HG03457 (cell line): ENCODE results near the gene AFAP1L2.

Experiments
- ATAC-seq: cut with Tn5 transposase; IDR thresholded peaks from one replicate; pipeline ENCODE4 v1.9.1; 2021; ENCODE audit warnings: moderate number of reproducible peaks; ENCODE audit not compliant: unreplicated experiment

AFAP1L2 gene

GRCh38 chr10:114276066-114276465, 128.2 kb downstream of the AFAP1L2 start:
- ATAC-seq, result no peak

DNA sequence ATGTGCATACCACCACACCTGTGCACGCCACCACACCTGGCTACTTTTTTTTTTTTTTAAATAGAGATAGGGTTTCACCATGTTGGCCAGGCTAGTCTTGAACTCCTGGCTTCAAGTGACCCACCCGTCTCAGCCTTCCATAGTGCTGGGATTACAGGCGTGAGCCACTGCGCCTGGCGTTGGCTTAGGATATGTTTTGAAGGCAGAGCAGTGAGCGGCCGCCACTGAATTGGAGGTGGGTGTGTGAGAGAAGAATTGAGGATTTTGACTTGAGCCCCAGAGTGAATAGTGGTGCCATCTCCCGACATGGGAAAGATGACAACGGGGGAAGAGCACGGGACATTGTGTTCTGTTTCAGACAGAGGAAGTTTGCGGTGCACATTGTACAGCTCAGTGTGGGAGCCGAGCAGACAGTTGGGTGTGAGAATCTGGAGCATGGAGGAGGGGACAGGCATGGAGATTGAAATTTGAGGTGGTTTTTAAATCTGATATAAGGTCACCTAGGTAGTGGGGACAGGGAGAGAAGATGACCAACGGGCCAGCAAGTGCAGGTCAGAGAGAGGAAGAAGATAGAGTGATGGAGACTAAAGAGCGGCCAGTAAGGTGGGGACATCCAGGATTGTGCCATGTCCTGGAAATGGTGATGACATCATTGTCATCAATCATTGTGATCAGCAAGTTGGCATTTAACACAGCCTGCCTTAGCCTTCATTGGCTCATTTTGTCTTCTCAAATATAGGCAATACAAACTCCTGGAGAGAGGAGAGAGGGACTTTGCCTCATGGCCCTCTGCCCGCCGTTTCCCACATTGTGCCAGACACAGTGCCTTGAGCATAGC, 129.5 kb downstream of the AFAP1L2 start:
- no peak for ATAC-seq

DNA sequence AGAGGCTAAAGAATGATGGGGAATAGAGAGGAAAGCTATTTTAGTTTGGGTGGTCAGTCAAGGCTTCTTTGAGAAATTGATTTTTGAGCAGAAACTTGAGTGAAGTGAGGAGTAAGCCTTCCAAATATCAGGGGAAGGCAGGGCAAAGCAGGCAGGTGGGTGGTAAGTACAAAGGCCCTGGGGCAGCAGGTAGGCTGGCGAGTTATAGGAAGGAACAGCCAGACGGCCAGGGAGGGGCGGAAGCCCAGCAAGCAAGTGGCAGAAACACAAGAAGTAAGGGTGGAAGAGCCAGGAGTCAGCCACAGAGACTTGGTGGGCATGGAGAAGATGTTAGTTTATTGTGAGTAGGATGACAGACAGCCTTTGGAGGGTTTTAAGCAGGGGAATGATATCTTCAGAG, 130.4 kb downstream of the AFAP1L2 start:
- no peak for ATAC-seq

DNA sequence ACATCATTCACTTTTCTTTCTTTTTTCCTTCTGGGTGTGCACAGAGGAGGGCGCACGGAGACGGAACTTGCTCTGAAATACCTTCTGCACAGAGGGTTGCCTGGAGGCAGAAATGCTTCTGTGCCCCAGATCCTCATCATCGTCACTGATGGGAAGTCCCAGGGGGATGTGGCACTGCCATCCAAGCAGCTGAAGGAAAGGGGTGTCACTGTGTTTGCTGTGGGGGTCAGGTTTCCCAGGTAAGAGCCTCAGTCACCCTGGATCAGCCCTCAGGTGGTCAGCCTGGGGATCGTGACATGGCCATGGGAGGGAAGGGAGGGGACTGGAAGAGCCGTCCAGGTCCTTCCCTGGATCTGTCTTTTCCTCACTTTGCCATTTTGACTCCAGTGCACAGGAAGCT, 131.6 kb downstream of the AFAP1L2 start:
- ATAC-seq, result no peak

- no peak for ATAC-seq
Observed at GRCh38 chr10:114271779-114272167, 132.5 kb downstream of the AFAP1L2 start.

- no peak for ATAC-seq
Observed at GRCh38 chr10:114271075-114271778, 133.1 kb downstream of the AFAP1L2 start.

- ATAC-seq, result no peak
Observed at GRCh38 chr10:114266521-114266920, 137.8 kb downstream of the AFAP1L2 start.

DNA sequence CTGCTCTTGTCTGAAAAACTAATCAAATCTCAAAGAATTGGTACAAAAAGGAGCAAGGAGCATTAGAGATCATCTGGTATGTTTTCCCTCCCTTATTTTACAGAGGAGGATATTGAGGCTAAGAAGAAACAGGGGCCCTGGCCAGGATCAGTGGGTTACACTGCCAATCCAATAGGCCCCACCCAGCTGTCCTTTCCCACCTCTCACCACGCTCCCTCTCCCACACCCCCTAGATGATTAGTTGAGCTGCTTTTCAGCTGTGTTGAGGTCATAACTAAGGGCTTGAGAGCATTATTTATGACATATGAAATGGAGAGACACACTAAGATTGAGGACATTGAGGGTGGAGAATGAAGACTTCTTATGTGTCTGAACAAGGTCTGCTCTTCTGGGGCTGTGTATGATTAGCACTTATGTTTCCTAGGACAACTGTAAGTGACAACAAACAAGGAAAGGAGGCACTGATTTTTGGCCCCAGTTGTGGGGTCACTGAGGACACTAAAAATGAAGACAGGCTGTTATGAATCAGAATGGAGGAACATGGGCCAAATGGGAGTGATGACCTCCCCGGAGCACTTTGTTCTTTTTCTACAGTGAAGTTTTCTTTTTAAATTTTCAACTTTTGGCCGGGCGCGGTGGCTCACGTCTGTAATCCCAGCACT, 138.8 kb downstream of the AFAP1L2 start:
- no peak for ATAC-seq

GRCh38 chr10:114262496-114262895, 141.8 kb downstream of the AFAP1L2 start:
- ATAC-seq, result no peak

GRCh38 chr10:114261076-114261475, 143.2 kb downstream of the AFAP1L2 start:
- no peak for ATAC-seq

- ATAC-seq, result no peak
Observed at GRCh38 chr10:114260366-114260765, 143.9 kb downstream of the AFAP1L2 start.

- ATAC-seq, result no peak
Observed at GRCh38 chr10:114259824-114260223, 144.5 kb downstream of the AFAP1L2 start.

- ATAC-seq, result no peak
Observed at GRCh38 chr10:114258274-114258840, 145.9 kb downstream of the AFAP1L2 start.

DNA sequence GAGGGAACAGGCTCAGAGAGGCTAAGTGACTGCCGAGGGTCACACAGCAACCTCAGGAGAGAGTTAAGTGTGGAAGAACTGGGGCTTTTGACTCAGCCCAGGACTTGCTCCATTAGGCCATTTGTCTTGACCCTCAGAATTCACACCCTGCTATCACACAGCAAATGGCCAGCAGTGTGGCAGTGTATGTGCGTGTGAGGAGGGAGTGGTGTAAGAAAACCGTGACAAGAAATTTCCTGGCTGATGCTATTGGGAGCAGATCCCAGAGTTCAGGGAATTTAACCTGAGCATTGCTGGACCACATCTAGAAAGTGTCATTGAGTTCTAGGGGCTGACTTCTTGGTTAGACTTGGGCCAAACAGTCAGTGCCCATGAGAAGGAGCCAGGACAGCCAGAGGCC, 146.8 kb downstream of the AFAP1L2 start:
- ATAC-seq, result no peak

DNA sequence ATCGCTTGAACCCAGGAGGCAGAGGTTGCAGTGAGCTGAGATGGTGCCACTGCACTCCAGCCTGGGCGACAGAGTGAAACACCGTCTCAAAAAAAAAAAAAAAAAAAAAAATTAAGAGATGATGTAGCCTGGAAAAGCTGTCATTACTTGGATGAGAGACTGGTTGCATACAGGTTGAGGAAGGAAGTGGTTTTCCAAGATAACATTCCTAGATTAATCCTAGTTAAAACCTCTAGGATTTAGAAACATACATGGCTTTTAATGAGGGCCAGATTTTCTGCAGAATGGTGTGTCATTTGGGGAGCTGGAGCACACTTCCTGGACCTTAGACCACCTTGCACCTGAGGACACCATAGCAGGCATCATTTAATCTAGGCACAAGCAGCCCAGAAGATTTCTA, 147.5 kb downstream of the AFAP1L2 start:
- ATAC-seq, result no peak

GRCh38 chr10:114256008-114256765, 148.1 kb downstream of the AFAP1L2 start:
- no peak for ATAC-seq

GRCh38 chr10:114255227-114255626, 149.1 kb downstream of the AFAP1L2 start:
- no peak for ATAC-seq

DNA sequence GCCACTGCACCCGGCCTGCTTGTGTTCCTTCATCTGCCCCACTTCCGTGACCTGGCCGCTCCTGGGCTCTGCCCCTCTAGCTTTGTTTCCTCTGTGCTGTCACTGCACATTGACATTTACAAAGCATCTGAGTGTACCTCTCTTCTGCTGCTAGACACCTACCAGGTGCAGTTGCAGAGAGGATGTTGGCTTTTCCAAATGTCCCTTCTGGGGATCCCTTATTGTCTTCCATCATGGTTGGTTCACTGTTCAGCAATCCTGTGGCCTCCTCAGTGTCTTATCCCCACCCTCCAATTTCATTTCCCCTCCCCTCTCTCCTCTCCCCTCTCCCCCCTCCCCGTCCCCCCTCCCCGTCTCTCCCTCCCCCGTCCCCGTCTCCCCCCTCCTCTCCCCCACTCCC, 151.4 kb downstream of the AFAP1L2 start:
- no peak for ATAC-seq

GRCh38 chr10:114252092-114252491, 152.2 kb downstream of the AFAP1L2 start:
- no peak for ATAC-seq

DNA sequence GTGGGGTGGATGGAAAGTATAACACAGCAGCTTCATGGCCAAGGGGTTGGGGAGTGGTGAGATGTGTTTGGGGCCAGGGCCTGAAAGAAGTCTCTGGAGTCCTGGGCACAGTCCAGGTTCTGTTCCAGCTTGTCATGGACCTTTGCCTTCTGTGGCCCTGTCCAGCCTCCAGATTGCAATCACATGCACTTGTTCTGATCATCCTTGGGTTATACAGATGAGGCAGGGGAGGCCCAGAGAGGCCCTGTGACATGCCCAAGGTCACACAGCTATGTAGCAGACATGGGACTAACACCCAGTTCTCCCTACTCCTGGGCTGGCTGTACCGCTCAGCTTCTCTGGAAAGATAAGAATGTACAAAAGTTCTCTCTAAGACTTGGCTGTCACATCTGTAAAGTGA, 153.6 kb downstream of the AFAP1L2 start:
- ATAC-seq, result no peak

- ATAC-seq, result no peak
Observed at GRCh38 chr10:114250236-114250635, 154.1 kb downstream of the AFAP1L2 start.
